Measurements from ENCODE around the gene APP.

GRCh38 chr21:25980710-25981109, 189.9 kb downstream of the APP start:
- TF ChIP-seq, protein P1, sequence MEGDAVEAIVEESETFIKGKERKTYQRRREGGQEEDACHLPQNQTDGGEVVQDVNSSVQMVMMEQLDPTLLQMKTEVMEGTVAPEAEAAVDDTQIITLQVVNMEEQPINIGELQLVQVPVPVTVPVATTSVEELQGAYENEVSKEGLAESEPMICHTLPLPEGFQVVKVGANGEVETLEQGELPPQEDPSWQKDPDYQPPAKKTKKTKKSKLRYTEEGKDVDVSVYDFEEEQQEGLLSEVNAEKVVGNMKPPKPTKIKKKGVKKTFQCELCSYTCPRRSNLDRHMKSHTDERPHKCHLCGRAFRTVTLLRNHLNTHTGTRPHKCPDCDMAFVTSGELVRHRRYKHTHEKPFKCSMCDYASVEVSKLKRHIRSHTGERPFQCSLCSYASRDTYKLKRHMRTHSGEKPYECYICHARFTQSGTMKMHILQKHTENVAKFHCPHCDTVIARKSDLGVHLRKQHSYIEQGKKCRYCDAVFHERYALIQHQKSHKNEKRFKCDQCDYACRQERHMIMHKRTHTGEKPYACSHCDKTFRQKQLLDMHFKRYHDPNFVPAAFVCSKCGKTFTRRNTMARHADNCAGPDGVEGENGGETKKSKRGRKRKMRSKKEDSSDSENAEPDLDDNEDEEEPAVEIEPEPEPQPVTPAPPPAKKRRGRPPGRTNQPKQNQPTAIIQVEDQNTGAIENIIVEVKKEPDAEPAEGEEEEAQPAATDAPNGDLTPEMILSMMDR (IDR thresholded peaks at IDR 0.05), result no peak
- no peak for TF ChIP-seq POLR2A (IDR thresholded peaks at IDR 0.05)
